ENCODE measurements around the gene SLC35A5. TPM values are rescaled to one million over a fixed set of nuclear protein-coding genes. Genes with fewer than 3 reads are reported as not detected.

The SLC35A5 gene
- total and polyA plus RNA-seq, 2 of the 4 experiments (the other 2 are of a cell fraction), result 19.5 to 25.6 TPM

GRCh38 chr3:112582244-112582874 lies 20.5 kb downstream of the SLC35A5 start:
- H3K4ac ChIP-seq (ENCODE audit: low read depth, low read length), result no peak overlapping the region
- H2AK9ac ChIP-seq (replicated peaks; ENCODE audit: low read depth, low read length, poor library complexity), result no peak overlapping the region
- no peak overlapping the region for H2BK5ac ChIP-seq (ENCODE audit: low read depth, low read length, poor library complexity, severe bottlenecking)
- in situ Hi-C loops (cut with MboI; ENCODE audit: low sequenced_read_pairs), result loop anchor here (5.0 to 10.0 kb wide), 2 partner anchors 60 to 402 kb away; partner anchors contain the start of gene CCDC80
- BruUV-seq (replicated peaks), result no TSS peak
- ChIA-PET CTCF (interaction anchor here (0.5 to 2.8 kb wide), 10 partner anchors 10 to 382 kb away, joined by 3 to 15 read pairs (median 4); partner anchors contain the start of gene CCDC80), POLR2A (ENCODE audit: unreplicated experiment) (interaction anchor here (1.6 kb wide), 1 partner anchor 55 kb away, joined by 4 read pairs; no protein-coding TSS in a partner anchor)
- H3K18ac ChIP-seq (ENCODE audit: low read depth, low read length), result no peak overlapping the region
- no peaks in the 10 kb centered on the region for H3K27me3 ChIP-seq (ENCODE audit: control insufficient read depth, insufficient read depth, low read length)
- no peak overlapping the region for H4K8ac ChIP-seq (ENCODE audit: low read depth in 2 of 2, low read length in 2 of 2)
- ATAC-seq (ENCODE audit: low read depth) (peak; percentile 80), DNase-seq (peak; percentile 80)
- H3K4me3 ChIP-seq (ENCODE audit: insufficient read depth, low read depth, low read length), result no peak overlapping the region
- dilution Hi-C loops (cut with HindIII; ENCODE audit: low sequenced_read_pairs, unreplicated experiment), result loop anchor here (25.0 kb wide), 1 partner anchor 405 kb away; the partner anchor contains the start of genes CD200R1 and GTPBP8
- peaks cover 4% of the 10 kb centered on the region for H3K4me1 ChIP-seq (ENCODE audit: control insufficient read depth, insufficient read depth, low read length)
- H3K79me1 ChIP-seq (ENCODE audit: low read depth in 1 of 2, low read length in 2 of 2), result no peaks in the 10 kb centered on the region
- H3K4me2 ChIP-seq (ENCODE audit: low read depth, low read length), result no peak overlapping the region
- H4K20me1 ChIP-seq (ENCODE audit: insufficient read depth, low read length), result no peaks in the 10 kb centered on the region
- no CpG with 5 or more reads among the region's 2 CpGs for WGBS, 2 experiments (ENCODE audit: extremely low coverage in 2 of 2, insufficient read length in 1 of 2)
- H3K27ac ChIP-seq (ENCODE audit: insufficient read depth, low read length), result no peak overlapping the region
- H2BK15ac ChIP-seq (ENCODE audit: low read depth, low read length), result no peak overlapping the region
- no peak overlapping the region for H3K14ac ChIP-seq (replicated peaks; ENCODE audit: low read depth, low read length)
- no peak overlapping the region for H4K5ac ChIP-seq (ENCODE audit: low read depth, low read length)
- TF ChIP-seq BHLHE40 (IDR thresholded peaks at IDR 0.05; ENCODE audit: low read depth, low read length) (no peak), FOS (IDR thresholded peaks at IDR 0.05; ENCODE audit: low read depth, low read length) (no peak), CHD1 (IDR thresholded peaks at IDR 0.05; ENCODE audit: low read depth, low read length) (no peak), CEBPB (IDR thresholded peaks at IDR 0.05; ENCODE audit: low read depth, low read length) (no peak), RAD21 (IDR thresholded peaks at IDR 0.05; ENCODE audit: low read length) (peak; percentile 80), SMC3 (IDR thresholded peaks at IDR 0.05; ENCODE audit: low read depth, low read length) (peak; percentile 61)
- TF ChIP-seq, protein P1, sequence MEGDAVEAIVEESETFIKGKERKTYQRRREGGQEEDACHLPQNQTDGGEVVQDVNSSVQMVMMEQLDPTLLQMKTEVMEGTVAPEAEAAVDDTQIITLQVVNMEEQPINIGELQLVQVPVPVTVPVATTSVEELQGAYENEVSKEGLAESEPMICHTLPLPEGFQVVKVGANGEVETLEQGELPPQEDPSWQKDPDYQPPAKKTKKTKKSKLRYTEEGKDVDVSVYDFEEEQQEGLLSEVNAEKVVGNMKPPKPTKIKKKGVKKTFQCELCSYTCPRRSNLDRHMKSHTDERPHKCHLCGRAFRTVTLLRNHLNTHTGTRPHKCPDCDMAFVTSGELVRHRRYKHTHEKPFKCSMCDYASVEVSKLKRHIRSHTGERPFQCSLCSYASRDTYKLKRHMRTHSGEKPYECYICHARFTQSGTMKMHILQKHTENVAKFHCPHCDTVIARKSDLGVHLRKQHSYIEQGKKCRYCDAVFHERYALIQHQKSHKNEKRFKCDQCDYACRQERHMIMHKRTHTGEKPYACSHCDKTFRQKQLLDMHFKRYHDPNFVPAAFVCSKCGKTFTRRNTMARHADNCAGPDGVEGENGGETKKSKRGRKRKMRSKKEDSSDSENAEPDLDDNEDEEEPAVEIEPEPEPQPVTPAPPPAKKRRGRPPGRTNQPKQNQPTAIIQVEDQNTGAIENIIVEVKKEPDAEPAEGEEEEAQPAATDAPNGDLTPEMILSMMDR (conservative IDR thresholded peaks at IDR 0.05; ENCODE audit: low read depth, low read length), result peak; percentile 69
- H3K23ac ChIP-seq (ENCODE audit: low read depth, low read length), result no peak overlapping the region
- H3K36me3 ChIP-seq (ENCODE audit: control insufficient read depth, insufficient read depth, low read length), result peaks cover 10% of the 10 kb centered on the region
- no peak overlapping the region for H2AFZ ChIP-seq (replicated peaks; ENCODE audit: low read length, poor library complexity)
- no peak overlapping the region for H2BK20ac ChIP-seq (ENCODE audit: low read depth, low read length)
- no peak overlapping the region for H3K9ac ChIP-seq (ENCODE audit: low read depth, low read length)
- no peak overlapping the region for H4K91ac ChIP-seq (ENCODE audit: insufficient read depth, low read depth, low read length)
- no peaks in the 10 kb centered on the region for H3K9me3 ChIP-seq (ENCODE audit: control insufficient read depth, insufficient read depth, low read length)
- no peak overlapping the region for H2AK5ac ChIP-seq (ENCODE audit: low read depth, low read length)
- H2BK120ac ChIP-seq (ENCODE audit: low read depth, low read length), result no peak overlapping the region
- H3K56ac ChIP-seq (ENCODE audit: extremely low read depth, insufficient read depth, low read length), result no peak overlapping the region
- H3K9me1 ChIP-seq (ENCODE audit: insufficient read depth, low read length), result no peaks in the 10 kb centered on the region; the same call in 1 of the 2 replicates
- intact Hi-C loops (cut with micrococcal nuclease), result loop anchor here (1.0 to 10.0 kb wide), 5 partner anchors 58 to 705 kb away; partner anchors contain the start of gene CCDC80

All from IMR-90 (cell line).